ENCODE results near the gene THEMIS.

DNA sequence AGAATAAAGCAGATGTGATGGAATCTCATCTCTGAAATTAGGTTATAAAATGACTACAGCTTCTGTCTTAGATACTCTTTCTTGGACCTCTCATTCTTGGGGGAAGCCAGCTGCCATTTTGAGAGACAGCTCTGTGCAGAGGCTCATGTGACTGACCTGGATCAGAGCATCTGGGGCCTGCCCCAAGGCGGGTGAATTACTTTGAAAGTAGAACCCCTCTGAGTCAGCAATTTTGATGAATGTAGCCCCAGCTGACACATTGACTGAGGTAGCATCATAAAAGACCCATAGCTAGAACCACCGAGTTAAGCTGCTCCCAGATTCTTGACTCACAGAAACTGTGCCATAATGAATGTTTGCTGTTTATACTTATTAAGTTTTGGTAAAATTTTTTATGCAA lies 124.5 kb downstream of the THEMIS start:
- TF ChIP-seq POLR2AphosphoS5 (IDR thresholded peaks at IDR 0.05) (no peak), POLR2A (IDR thresholded peaks at IDR 0.05) (no peak)
- TF ChIP-seq, protein P1, sequence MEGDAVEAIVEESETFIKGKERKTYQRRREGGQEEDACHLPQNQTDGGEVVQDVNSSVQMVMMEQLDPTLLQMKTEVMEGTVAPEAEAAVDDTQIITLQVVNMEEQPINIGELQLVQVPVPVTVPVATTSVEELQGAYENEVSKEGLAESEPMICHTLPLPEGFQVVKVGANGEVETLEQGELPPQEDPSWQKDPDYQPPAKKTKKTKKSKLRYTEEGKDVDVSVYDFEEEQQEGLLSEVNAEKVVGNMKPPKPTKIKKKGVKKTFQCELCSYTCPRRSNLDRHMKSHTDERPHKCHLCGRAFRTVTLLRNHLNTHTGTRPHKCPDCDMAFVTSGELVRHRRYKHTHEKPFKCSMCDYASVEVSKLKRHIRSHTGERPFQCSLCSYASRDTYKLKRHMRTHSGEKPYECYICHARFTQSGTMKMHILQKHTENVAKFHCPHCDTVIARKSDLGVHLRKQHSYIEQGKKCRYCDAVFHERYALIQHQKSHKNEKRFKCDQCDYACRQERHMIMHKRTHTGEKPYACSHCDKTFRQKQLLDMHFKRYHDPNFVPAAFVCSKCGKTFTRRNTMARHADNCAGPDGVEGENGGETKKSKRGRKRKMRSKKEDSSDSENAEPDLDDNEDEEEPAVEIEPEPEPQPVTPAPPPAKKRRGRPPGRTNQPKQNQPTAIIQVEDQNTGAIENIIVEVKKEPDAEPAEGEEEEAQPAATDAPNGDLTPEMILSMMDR (IDR thresholded peaks at IDR 0.05 in 8 of 11, conservative IDR thresholded peaks at IDR 0.05 in 3 of 11), result no peak

All from spleen (tissue), 7 donors.